ENCODE data around the gene SNAPC2. TPM values are rescaled to one million over a fixed set of nuclear protein-coding genes. Genes with fewer than 3 reads are reported as not detected.
"Not testable (repeated sequence)": the region's sequence is repeated elsewhere in the genome, so short reads cannot be mapped to it uniquely, and the experiment has no call there.

Gene SNAPC2
- total RNA-seq, 1 experiment from 2014 or later, result 44.5 TPM

DNA sequence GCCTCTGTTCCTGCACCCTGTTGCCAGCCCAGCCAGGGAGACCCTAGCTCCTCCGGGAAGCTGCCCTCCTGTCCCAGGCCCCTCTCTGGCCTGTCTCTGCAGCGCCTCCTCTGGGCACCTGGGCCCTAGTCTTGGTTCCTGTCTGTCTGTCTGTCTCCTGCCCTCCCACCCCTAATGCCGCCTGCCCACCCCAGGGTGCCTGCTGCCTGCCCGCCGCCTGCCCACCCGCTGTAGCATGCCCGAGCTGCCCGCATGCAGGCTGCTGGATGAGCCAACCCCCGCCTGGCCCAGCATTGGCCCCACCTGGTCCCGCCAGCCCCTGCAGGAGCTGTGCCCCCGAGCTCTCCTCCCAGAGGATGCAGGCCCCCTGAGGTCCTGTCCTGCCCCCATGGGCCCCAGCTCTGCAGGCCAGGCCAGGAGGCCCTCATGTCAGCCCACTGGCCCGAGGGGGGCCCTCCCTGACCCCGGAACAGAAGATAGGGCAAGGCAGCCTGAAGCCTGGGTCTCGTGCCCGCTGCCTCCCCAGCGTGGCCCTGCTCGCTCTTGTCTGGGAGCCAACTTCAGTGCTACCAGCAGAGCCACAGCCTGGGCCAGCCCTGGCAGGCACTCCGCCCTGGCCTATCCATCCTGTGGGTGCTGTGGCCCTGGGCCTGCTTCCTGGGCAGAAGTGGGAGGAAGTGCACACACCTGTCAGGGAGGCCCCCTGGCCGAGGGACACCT is 11.2 kb upstream of the SNAPC2 start:
- no peak for DNase-seq (ENCODE audit: low spot score)

DNA sequence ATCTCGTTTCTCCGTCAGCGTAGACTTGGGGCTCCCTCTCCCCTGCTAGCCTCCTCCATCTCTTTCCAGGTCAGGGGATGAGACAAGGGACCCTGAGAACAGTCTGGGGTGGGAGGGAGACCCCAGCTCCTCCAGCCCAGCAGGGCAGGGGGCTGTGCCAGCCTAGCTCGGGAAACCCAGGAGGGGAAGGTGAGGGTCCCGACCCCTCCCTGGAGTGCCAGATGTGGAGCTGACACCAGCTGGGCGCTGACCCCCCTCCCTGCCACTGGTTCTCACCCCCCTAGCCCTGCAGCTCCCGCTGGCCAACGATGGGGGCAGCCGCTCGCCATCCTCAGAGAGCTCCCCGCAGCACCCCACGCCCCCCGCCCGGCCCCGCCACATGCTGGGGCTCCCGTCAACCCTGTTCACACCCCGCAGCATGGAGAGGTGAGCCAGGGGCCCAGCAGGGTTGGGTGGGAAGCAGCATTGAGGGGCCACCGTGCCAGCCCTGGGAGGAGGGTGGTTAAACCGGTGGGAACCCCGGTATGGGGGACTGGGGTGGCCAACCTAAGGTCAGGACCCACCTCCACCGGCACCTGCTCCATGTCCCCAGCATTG is 10.6 kb upstream of the SNAPC2 start:
- no peak for DNase-seq (ENCODE audit: low spot score)

- DNase-seq (ENCODE audit: low spot score), result no peak
These were observed 9.6 kb upstream of the SNAPC2 start for GRCh38 chr19:7910321-7911161.

- no peak for DNase-seq (ENCODE audit: low spot score)
These were observed 8.5 kb upstream of the SNAPC2 start for GRCh38 chr19:7911508-7912143.

DNA sequence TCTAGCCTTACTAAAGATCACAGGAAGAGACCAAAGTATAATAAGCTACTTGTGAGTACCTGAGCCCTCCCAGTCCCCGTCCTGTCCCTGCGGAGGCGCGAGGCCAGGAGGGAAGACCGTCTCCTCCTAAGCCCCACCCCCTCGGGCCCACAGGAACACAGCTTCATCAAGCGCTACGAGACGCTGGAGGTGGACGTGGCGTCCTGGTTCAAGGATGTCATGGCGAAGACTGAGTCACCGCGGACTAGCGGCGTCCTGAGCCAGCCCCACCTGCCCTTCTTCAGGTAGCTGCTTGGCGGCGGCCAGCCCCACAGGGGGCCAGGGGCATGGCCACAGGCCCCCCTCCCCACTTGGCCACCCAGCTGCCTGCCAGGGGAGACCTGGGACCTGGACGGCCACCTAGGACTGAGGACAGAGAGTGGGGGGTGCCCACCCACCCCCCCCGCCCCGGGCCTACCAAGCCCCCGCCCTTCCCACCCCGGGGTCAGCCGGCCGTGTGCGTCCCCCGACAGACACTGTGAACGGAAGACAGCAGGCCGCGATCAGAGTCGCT is 7.9 kb upstream of the SNAPC2 start:
- no peak for DNase-seq (ENCODE audit: low spot score)

DNA sequence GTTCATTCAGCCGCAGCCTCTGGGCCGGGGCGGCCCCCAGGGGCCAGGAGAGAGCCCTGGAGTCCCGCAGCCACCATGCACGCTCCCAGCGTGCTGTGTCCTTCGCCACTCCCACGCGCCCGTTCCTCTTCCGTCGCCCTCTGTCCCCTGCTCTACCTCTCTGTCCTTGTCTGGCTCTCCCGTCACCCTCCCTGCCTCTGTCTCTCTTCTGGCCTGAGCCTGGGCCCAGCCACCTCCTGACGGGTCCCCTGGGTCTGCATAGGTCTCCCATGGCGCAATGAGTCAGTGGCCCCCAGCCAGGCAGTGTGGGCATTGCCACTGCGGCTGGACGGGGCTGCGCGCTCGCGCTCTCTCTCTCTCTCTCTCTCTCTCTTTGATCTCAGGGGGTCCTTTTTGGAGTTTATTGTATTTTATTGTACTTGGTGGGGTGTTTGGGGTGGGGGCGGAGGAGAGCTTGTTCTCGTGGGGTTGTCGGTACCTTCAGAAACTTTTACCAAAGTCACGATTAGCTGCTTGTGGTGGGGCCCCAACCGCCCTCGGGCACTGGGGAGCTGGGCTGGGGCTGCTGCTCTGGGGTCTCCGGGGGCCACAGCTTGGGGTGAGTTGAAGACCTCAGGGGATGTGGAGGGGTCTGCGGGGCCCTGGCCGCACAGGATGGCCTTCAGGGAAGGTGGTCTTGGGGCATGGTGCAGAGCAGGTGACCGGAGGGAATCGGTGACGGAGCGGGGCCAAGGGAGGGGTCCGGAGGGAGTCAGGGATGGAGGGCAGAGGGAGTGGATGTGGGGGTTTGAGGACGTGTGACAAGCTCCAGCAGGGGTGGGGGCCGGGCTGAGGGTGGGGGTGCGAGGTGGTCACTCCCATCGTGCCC is 7.2 kb upstream of the SNAPC2 start:
- DNase-seq (ENCODE audit: low spot score), result no peak

GRCh38 chr19:7913652-7914051 is 6.5 kb upstream of the SNAPC2 start:
- DNase-seq (ENCODE audit: low spot score), result no peak

DNA sequence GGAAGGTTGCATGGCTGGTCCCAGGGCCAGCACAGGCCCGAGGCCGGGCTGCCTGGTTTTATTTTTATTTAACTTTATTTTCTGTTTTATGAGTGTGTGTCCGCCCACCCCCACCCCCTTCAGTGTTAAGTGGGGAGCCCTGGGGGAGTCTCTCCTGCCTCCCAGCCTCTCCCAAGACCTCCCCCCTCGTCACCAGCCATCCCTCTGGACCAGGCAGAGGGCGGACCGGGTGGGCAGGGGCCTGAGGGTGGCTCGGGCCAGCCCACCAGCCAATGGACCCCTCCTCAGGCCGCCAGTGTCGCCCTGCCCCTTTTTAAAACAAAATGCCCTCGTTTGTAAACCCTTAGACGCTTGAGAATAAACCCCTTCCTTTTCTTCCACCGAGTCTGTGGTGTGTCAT is 6.0 kb upstream of the SNAPC2 start:
- no peak for DNase-seq (ENCODE audit: low spot score)

DNA sequence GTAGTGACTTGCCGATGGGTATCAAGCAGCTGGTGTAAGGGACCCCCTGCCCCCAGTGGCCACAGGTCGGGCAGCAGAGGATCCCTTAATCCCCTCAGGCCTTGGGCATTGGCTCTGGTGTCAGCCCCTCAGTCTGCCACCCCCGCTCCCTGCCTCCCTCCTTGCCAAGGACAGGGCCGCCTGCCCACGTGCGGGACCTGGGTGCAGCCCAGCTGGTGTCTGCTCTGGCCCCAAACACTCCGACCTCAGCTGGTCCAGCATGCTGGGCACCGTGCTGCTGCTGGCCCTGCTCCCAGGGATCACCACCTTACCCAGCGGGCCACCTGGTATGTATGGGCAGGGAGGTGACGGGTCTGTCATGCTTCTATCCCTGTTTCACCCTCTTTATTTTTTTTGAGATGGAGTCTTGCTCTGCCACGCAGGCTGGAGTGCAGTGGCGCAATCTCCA is 5.5 kb upstream of the SNAPC2 start, which contains the start of gene TGFBR3L:
Gene TGFBR3L, plus strand, starts transcription at position 233 of the 448 bp plus-strand sequence.
- DNase-seq (ENCODE audit: low spot score), result no peak

DNA sequence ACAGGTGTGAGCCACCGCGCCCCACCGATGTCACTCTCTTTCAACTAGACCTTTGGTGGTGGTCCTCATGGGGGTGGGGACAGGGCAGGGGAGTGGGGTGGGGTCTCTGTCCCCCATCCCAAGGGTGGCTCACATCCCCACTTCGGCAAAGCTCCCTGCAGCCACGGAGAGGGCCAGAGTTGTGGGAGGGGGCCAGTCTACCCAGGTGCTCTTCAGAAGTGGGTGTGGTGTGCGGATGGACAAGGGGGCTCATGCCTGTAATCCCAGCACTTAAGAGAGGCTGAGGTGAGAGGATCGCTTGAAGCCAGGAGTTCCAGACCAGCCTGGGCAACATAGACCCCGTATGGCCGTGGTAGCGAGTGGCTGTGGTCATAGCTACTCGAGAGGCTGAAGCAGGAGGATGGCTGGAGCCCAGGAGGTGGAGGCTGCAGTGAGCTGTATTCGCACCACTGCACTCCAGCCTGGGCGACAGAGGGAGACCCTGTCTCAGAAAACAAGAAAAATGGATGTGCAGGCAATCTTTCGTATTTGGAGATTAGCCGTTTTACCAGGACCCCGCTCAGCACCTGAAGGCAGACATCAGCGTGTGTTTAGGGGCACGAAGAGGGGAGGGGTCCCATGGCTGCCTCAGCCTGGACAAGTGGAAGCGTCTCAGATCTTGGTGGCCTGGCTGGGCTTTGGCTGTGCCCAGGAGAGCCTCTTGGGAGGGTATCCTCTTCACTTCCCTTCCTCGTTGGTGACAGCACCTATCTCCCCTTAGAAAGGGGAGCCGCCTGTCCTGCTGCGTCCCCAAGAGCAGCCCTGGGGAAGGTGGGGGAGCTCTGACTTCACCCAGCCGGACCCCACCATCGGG is 4.7 kb upstream of the SNAPC2 start:
- no peak for DNase-seq (ENCODE audit: low spot score)

- no peak for DNase-seq (ENCODE audit: low spot score)
These were observed 3.8 kb upstream of the SNAPC2 start for GRCh38 chr19:7916103-7916954.

GRCh38 chr19:7916955-7917266 is 3.2 kb upstream of the SNAPC2 start:
- no peak for DNase-seq (ENCODE audit: low spot score)

DNA sequence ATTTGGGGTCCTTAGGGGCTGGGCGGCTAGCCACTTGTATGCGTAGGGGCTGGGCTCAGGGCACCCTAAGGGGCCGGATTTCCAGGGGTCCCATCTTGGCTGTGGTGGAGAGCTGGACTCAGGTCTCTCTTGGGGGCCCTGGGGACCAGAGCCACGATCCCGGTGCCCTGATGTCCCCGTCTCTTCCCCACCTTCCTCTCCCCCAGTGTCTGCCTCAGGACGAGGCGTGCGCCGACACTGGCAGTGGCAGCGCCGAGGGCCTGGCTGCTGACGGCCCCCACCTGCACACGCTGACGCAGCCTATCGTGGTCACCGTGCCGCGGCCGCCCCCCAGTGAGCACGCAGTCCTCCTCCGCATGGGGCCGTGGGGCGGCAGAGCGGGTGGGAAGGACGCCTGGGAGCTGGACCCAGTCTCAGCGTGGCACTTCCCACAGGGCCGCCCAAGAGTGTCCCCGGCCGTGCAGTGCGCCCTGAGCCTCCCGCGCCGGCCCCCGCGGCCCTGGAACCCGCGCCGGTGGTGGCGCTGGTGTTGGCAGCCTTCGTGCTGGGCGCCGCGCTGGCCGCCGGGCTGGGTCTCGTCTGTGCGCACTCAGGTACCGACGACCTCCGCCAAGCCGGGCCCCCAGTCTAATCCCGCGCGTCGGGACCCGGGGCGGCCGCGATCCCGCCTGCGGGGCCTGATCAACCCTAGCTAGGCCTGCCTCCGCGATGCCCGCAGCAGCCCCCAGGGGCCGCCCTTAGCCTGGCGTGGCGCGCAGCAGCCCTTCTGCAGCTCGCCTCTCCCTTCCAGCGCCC is 2.7 kb upstream of the SNAPC2 start:
- no peak for DNase-seq (ENCODE audit: low spot score)

DNA sequence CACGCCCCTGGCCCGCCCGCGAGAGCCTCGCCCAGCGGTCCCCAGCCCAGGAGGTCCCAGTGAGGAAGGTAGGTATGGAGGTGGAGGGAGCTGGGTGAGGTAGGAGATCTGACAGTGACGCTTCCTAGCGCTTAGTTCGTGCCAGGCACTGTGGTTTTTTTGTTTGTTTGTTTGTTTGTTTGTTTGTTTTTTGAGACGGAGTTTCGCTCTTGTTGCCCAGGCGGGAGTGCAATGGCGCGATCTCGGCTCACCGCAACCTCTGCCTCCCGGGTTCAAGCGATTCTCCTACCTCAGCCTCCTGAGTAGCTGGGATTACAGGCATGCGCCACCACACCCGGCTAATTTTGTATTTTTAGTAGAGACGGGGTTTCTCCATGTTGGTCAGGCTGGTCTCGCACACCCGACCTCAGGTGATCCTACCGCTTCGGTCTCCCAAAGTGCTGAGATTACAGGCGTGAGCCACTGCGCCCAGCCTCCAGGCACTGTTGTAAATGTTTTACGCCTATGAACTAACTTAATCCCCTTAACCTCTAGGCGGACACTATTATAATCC is 2.0 kb upstream of the SNAPC2 start:
- not testable (repeated sequence) for DNase-seq (ENCODE audit: low spot score)

- DNase-seq (ENCODE audit: low spot score), result no peak
These were observed 1.3 kb upstream of the SNAPC2 start for GRCh38 chr19:7918615-7919421.

DNA sequence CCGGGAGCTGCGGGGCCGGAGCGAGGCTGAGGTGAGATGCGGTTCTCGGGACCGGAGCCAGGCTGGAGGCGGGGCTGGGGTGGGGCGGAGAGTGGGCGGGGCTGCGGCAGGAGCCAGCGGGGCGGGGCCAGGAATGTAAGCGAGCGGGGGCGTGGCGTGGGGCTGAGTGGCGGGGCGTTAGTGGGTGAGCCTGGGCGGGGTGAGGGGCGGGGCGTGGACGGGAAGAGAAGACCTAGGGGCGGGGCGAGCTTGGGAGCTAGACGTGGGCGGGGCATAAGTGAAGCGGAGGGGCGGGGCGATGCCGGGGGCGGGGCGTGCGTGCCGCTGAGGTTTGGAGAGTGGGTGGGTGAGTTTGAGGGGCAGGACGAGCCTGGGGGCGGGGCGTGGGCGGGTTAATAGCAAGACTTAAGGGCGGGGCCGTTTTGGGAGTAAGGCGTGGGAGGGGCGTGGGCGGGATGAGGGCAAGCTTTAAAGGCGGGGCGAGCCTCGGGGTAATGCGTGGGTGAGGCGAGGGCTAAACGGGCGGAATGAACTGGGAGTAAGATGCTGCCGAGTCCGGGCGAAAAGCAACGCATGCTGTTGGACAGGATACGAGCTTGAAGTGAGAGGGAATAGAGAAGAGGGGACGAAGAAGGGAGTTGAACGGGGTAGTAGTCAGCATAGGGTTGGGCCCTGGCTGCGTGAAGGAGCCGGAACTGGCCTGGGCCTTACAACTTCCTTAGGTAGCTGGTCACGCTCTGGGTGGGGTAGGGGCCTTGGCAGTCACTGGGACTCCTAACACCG is 572 bp downstream of the SNAPC2 start:
- DNase-seq (ENCODE audit: low spot score), result peak; percentile 90
